GM12878 (cell line): Measurements from ENCODE around the gene CA10.

Source experiments
- TAF1 ChIP-seq: IDR thresholded peaks from 2 replicates; pipeline ENCODE4 v1.6.1; 2011; ENCODE audit warnings: mild to moderate bottlenecking, low read depth, low read length, borderline replicate concordance
- TF ChIP-seq, protein P1 (sequence below), 3 experiments: IDR thresholded peaks in 2 of 3; conservative IDR thresholded peaks in 1 of 3; 2 replicates each; pipeline ENCODE4 v1.5.1; 2011; ENCODE audit warnings: low read depth in 3 of 3, low read length in 3 of 3, mild to moderate bottlenecking in 3 of 3, control low read depth in 2 of 3, moderate library complexity in 2 of 3, inconsistent platforms in 1 of 3, mixed read lengths in 1 of 3; ENCODE audit not compliant: control insufficient read depth in 2 of 3, insufficient read depth in 1 of 3; ENCODE audit errors: extremely low read depth in 1 of 3
- TF ChIP-seq, protein P2 (sequence below): IDR thresholded peaks from 2 replicates; pipeline ENCODE4 v1.6.1; 2011; ENCODE audit warnings: mild to moderate bottlenecking, low read depth, low read length, moderate library complexity; ENCODE audit not compliant: insufficient replicate concordance

DNA sequence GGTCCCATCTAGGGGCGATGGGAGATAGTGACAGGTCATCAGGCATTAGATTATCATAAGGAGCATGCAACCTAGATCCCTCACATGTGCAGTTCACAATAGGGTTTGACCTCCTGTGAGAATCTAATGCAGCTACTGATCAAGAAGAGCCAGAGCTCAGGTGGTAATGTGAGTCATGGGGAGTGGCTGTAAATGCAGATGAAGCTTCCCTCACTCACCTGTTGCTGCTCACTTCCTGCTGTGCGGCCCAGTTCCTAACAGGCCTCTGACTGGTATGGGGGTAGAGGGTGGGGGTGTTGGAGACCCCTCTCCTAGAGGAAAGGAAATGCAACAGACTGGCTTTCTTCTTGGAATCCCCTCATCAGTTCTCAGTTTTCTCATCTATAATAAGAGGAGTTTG, 131.4 kb downstream of the CA10 start:
- TF ChIP-seq, protein P1, sequence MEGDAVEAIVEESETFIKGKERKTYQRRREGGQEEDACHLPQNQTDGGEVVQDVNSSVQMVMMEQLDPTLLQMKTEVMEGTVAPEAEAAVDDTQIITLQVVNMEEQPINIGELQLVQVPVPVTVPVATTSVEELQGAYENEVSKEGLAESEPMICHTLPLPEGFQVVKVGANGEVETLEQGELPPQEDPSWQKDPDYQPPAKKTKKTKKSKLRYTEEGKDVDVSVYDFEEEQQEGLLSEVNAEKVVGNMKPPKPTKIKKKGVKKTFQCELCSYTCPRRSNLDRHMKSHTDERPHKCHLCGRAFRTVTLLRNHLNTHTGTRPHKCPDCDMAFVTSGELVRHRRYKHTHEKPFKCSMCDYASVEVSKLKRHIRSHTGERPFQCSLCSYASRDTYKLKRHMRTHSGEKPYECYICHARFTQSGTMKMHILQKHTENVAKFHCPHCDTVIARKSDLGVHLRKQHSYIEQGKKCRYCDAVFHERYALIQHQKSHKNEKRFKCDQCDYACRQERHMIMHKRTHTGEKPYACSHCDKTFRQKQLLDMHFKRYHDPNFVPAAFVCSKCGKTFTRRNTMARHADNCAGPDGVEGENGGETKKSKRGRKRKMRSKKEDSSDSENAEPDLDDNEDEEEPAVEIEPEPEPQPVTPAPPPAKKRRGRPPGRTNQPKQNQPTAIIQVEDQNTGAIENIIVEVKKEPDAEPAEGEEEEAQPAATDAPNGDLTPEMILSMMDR (IDR thresholded peaks at IDR 0.05 in 2 of 3, conservative IDR thresholded peaks at IDR 0.05 in 1 of 3; ENCODE audit: control insufficient read depth in 2 of 3, extremely low read depth in 1 of 3, insufficient read depth in 1 of 3, low read depth in 3 of 3, low read length in 3 of 3), result no peak
- TF ChIP-seq TAF1, result no peak
- TF ChIP-seq, protein P2, sequence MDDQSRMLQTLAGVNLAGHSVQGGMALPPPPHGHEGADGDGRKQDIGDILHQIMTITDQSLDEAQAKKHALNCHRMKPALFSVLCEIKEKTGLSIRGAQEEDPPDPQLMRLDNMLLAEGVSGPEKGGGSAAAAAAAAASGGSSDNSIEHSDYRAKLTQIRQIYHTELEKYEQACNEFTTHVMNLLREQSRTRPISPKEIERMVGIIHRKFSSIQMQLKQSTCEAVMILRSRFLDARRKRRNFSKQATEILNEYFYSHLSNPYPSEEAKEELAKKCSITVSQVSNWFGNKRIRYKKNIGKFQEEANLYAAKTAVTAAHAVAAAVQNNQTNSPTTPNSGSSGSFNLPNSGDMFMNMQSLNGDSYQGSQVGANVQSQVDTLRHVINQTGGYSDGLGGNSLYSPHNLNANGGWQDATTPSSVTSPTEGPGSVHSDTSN, result no peak
